OCI-LY7 (cell line): ENCODE measurements around the gene MADD. TPM values are rescaled to one million over a fixed set of nuclear protein-coding genes. Genes with fewer than 3 reads are reported as not detected.

Experiments
- BruUV-seq: library from RNA; stranded (reverse); fragments of 400-500 nt; replicated peaks from 2 replicates; lab custom pipeline; 2021; lab: Mats Ljungman, UMichigan
- CTCF ChIA-PET: fragments of 300-600 bp; sonication (Branson Sonifier 250); formaldehyde crosslinking; loops from one replicate; lab custom pipeline; 2022; ENCODE audit warnings: antibody characterized with exemption; ENCODE audit not compliant: unreplicated experiment; lab: Charles Lee
- POLR2A ChIA-PET: fragments of 300-600 bp; sonication (Branson Sonifier 250); formaldehyde crosslinking; loops from one replicate; lab custom pipeline; 2022; ENCODE audit warnings: antibody characterized with exemption; lab: Charles Lee
- DNase-seq: peaks from one replicate; pipeline ENCODE4 v3.0.0-alpha.2; 2015; ENCODE audit warnings: low spot score
- H2AFZ ChIP-seq: fragments of 200-600 bp; sonication (generic), shearing (Covaris generic); 2 replicates; pipeline ENCODE4 v1.6.1; 2014; ENCODE audit warnings: mild to moderate bottlenecking, antibody characterized with exemption, low read length, moderate library complexity
- H3K27ac ChIP-seq: fragments of 200-600 bp; sonication (generic); 2 replicates; pipeline ENCODE4 v1.5.1; 2014; ENCODE audit warnings: mixed run types, low read depth, mild to moderate bottlenecking, moderate library complexity, low read length, inconsistent platforms; ENCODE audit not compliant: poor library complexity, severe bottlenecking
- H3K36me3 ChIP-seq: fragments of 200-600 bp; sonication (generic); 2 replicates; pipeline ENCODE4 v1.6.1; 2014; ENCODE audit warnings: mild to moderate bottlenecking, antibody characterized with exemption, low read length, moderate library complexity, mixed read lengths; ENCODE audit not compliant: insufficient read depth
- H3K4me1 ChIP-seq: fragments of 200-600 bp; sonication (generic); 2 replicates; pipeline ENCODE4 v1.5.1; 2014; ENCODE audit warnings: mild to moderate bottlenecking, low read length; ENCODE audit not compliant: insufficient read depth, poor library complexity, severe bottlenecking
- H3K4me2 ChIP-seq: fragments of 200-600 bp; sonication (generic); 2 replicates; pipeline ENCODE4 v1.6.1; 2014; ENCODE audit warnings: mild to moderate bottlenecking, low read length
- H3K4me3 ChIP-seq: fragments of 200-600 bp; sonication (generic); 2 replicates; pipeline ENCODE4 v1.5.1; 2014; ENCODE audit warnings: mild to moderate bottlenecking, low read depth, low read length; ENCODE audit not compliant: poor library complexity, severe bottlenecking
- H3K79me2 ChIP-seq: fragments of 200-600 bp; sonication (generic); 2 replicates; pipeline ENCODE4 v1.6.1; 2016; ENCODE audit warnings: low read depth, mild to moderate bottlenecking, low read length, moderate library complexity, mixed read lengths; ENCODE audit not compliant: insufficient read depth
- H3K9me2 ChIP-seq: fragments of 200-600 bp; sonication (generic); 2 replicates; pipeline ENCODE4 v1.6.1; 2016; ENCODE audit warnings: mild to moderate bottlenecking, low read length, mixed read lengths; ENCODE audit not compliant: insufficient read depth
- H3K9me3 ChIP-seq: fragments of 200-600 bp; sonication (generic); 2 replicates; pipeline ENCODE4 v1.6.1; 2014; ENCODE audit warnings: mild to moderate bottlenecking, mixed run types, low read length, mixed read lengths
- H4K20me1 ChIP-seq: fragments of 200-600 bp; sonication (generic); 2 replicates; pipeline ENCODE4 v1.6.1; 2014; ENCODE audit warnings: mild to moderate bottlenecking, antibody characterized with exemption, low read length, moderate library complexity, mixed read lengths; ENCODE audit not compliant: insufficient read depth
- CTCF ChIP-seq: fragments of 200-600 bp; sonication (generic); conservative IDR thresholded peaks from 2 replicates; pipeline ENCODE4 v1.5.1; 2014; ENCODE audit warnings: mild to moderate bottlenecking, antibody characterized with exemption, low read length, moderate library complexity, mixed read lengths
- EZH2phosphoT487 ChIP-seq: fragments of 200-600 bp; sonication (generic); IDR thresholded peaks from 2 replicates; pipeline ENCODE4 v1.6.1; 2018; ENCODE audit warnings: low read depth, borderline replicate concordance, mild to moderate bottlenecking, mixed run types, antibody characterized with exemption, low read length, moderate library complexity, mixed read lengths
- intact Hi-C: fragments of 100-400 bp; cut with micrococcal nuclease; formaldehyde crosslinking; loops from one replicate; pipeline ENCODE4 v1.10.0; 2022; ENCODE audit not compliant: unreplicated experiment
- total RNA-seq, 2 experiments: library from RNA; depleted of rRNA in 1 of 2; stranded (reverse); fragments of >200 nt in 1 of 2; shearing (Covaris generic) in 1 of 2; gene quantifications; 2 replicates each; pipeline ENCODE4 v1.2.3, GENCODE V29; 2014 to 2022

Gene MADD
- total RNA-seq, 2 experiments from 2014 or later, result 32.1 to 47.8 TPM

- no peak overlapping the region for H3K27ac ChIP-seq
- no peak overlapping the region for H3K4me2 ChIP-seq
- TF ChIP-seq CTCF (no peak), EZH2phosphoT487 (no peak)
- no peaks in the 10 kb centered on the region for H3K9me3 ChIP-seq
- ChIA-PET CTCF (no interaction called here), POLR2A (no interaction called here)
- intact Hi-C loops, result no loop called here
- no peaks in the 10 kb centered on the region for H3K36me3 ChIP-seq
- no peak overlapping the region for H2AFZ ChIP-seq
- H3K4me1 ChIP-seq, result peaks cover 17% of the 10 kb centered on the region
- H3K4me3 ChIP-seq, result no peak overlapping the region
- BruUV-seq, result no TSS peak
- H3K79me2 ChIP-seq, result no peaks in the 10 kb centered on the region
- no peaks in the 10 kb centered on the region for H3K9me2 ChIP-seq
- DNase-seq, result no peak
- no peaks in the 10 kb centered on the region for H4K20me1 ChIP-seq
These were observed 8.6 kb upstream of the MADD start for GRCh38 chr11:47261291-47261800.

GRCh38 chr11:47264119-47264518, 5.8 kb upstream of the MADD start:
- TF ChIP-seq EZH2phosphoT487, result no peak
- TF ChIP-seq CTCF, result no peak
- Histone ChIP-seq H3K79me2 (no peaks in the 10 kb centered on the region), H4K20me1 (no peaks in the 10 kb centered on the region), H3K4me2 (no peak overlapping the region), H3K9me3 (no peaks in the 10 kb centered on the region), H3K27ac (no peak overlapping the region), H3K4me1 (peaks cover 33% of the 10 kb centered on the region), H3K36me3 (no peaks in the 10 kb centered on the region), H3K9me2 (no peaks in the 10 kb centered on the region), H3K4me3 (no peak overlapping the region), H2AFZ (no peak overlapping the region)
- no TSS peak for BruUV-seq
- CTCF ChIA-PET, result no interaction called here
- DNase-seq, result no peak
- intact Hi-C loops, result no loop called here
- POLR2A ChIA-PET, result interaction anchor here (0.5 to 1.8 kb wide), 3 partner anchors 16 to 479 kb away, joined by 3 to 7 read pairs (median 3); partner anchors contain the start of gene ACP2

GRCh38 chr11:47264521-47264920, 5.4 kb upstream of the MADD start:
- CTCF ChIA-PET, result no interaction called here
- intact Hi-C loops, result no loop called here
- POLR2A ChIA-PET, result interaction anchor here (1.5 to 1.8 kb wide), 2 partner anchors 16 kb away, joined by 3 to 7 read pairs; partner anchors contain the start of gene ACP2
- H3K4me1 ChIP-seq, result peaks cover 35% of the 10 kb centered on the region
- TF ChIP-seq CTCF, result no peak
- no peak for TF ChIP-seq EZH2phosphoT487
- H3K9me2 ChIP-seq, result no peaks in the 10 kb centered on the region
- BruUV-seq, result no TSS peak
- no peak overlapping the region for H3K4me3 ChIP-seq
- no peaks in the 10 kb centered on the region for H3K36me3 ChIP-seq
- no peaks in the 10 kb centered on the region for H3K79me2 ChIP-seq
- no peak overlapping the region for H3K4me2 ChIP-seq
- H3K27ac ChIP-seq, result no peak overlapping the region
- no peaks in the 10 kb centered on the region for H3K9me3 ChIP-seq
- H4K20me1 ChIP-seq, result no peaks in the 10 kb centered on the region
- no peak for DNase-seq
- H2AFZ ChIP-seq, result no peak overlapping the region
